CD4-positive, alpha-beta T cell (primary cell): ENCODE results near the gene DMRT2. TPM values are rescaled to one million over a fixed set of nuclear protein-coding genes. Genes with fewer than 3 reads are reported as not detected.

Source experiments
- ATAC-seq: fragments of 200-7000 bp; cut with Tn5 transposase; one replicate; pipeline ENCODE4 v1.10.0; 2022; ENCODE audit warnings: mild to moderate bottlenecking; ENCODE audit not compliant: poor library complexity
- CTCF ChIA-PET: fragments of 350-600 bp; sonication (Branson Sonifier 250); formaldehyde crosslinking; loops from one replicate; lab custom pipeline; 2021; ENCODE audit warnings: antibody characterized with exemption, inconsistent platforms; lab: Charles Lee
- POLR2A ChIA-PET: fragments of 350-600 bp; sonication (Branson Sonifier 250); formaldehyde crosslinking; loops from one replicate; lab custom pipeline; 2021; ENCODE audit warnings: antibody characterized with exemption, inconsistent platforms; lab: Charles Lee
- DNase-seq, 14 experiments: peaks; one replicate each; pipeline ENCODE4 v3.0.0-alpha.2; 2013 to 2020; ENCODE audit warnings: mixed read lengths in 2 of 14
- H3K27ac ChIP-seq, 2 donors: one replicate each; pipeline versions ENCODE4 v1.5.1 to v1.7.0; 2013; ENCODE audit warnings: low read length in 2 of 2, low read depth in 1 of 2, mild to moderate bottlenecking in 1 of 2
- H3K27me3 ChIP-seq, 2 experiments: 1 replicate in 1 of 2; 2 replicates in 1 of 2; pipeline versions ENCODE4 v1.6.1 to v1.7.0; 2013; ENCODE audit warnings: low read length in 2 of 2, control low read depth in 1 of 2, mild to moderate bottlenecking in 1 of 2, moderate library complexity in 1 of 2; ENCODE audit not compliant: insufficient read depth in 2 of 2, control insufficient read depth in 1 of 2
- H3K36me3 ChIP-seq: one replicate; pipeline ENCODE4 v1.6.1; 2013; ENCODE audit warnings: low read length, control low read depth; ENCODE audit not compliant: insufficient read depth
- H3K4me1 ChIP-seq: one replicate; pipeline ENCODE4 v1.6.1; 2013; ENCODE audit warnings: low read length, control low read depth; ENCODE audit not compliant: insufficient read depth
- H3K4me3 ChIP-seq: one replicate; pipeline ENCODE4 v1.5.1; 2013; ENCODE audit warnings: mild to moderate bottlenecking, low read length, moderate library complexity
- H3K9me3 ChIP-seq, 2 experiments: 1 replicate in 1 of 2; 2 replicates in 1 of 2; pipeline versions ENCODE4 v1.6.1 to v1.7.0; 2013; ENCODE audit warnings: low read length in 2 of 2, mild to moderate bottlenecking in 2 of 2, control low read depth in 1 of 2, moderate library complexity in 1 of 2; ENCODE audit not compliant: control insufficient read depth in 1 of 2, insufficient read depth in 1 of 2
- H3K27ac Mint-ChIP-seq: one replicate; pipeline ENCODE4 v1.8.0; 2020; ENCODE audit warnings: mixed read lengths
- H3K27me3 Mint-ChIP-seq: one replicate; pipeline ENCODE4 v1.8.0; 2021; ENCODE audit warnings: mixed read lengths
- H3K36me3 Mint-ChIP-seq: one replicate; pipeline ENCODE4 v1.8.0; 2021; ENCODE audit warnings: low read depth, mixed read lengths
- H3K4me1 Mint-ChIP-seq: one replicate; pipeline ENCODE4 v1.8.0; 2021; ENCODE audit warnings: low read depth, mixed read lengths
- H3K4me3 Mint-ChIP-seq: one replicate; pipeline ENCODE4 v1.8.0; 2020; ENCODE audit warnings: mild to moderate bottlenecking, mixed read lengths
- H3K9me3 Mint-ChIP-seq: one replicate; pipeline ENCODE4 v1.8.0; 2020; ENCODE audit warnings: mixed read lengths
- intact Hi-C, 2 experiments: fragments of 100-400 bp; cut with DNase I in 1 of 2; cut with micrococcal nuclease in 1 of 2; formaldehyde crosslinking; loops; one replicate each; pipeline versions ENCODE4 v1.15.1 to v1.9.0; 2023 to 2025; cut with DNase I, micrococcal nuclease
- total RNA-seq, 174 experiments: library from RNA in 2 of 174; stranded (reverse) in 2 of 174; gene quantifications; one replicate each; pipeline ENCODE4 v1.2.3 and lab custom pipeline; 2021 to 2026
- TF ChIP-seq, protein P1 (sequence below): fragments of 200-600 bp; IDR thresholded peaks from one replicate; pipeline ENCODE4 v1.8.0; 2022; ENCODE audit warnings: antibody characterized with exemption, mild to moderate bottlenecking

The DMRT2 gene
- total RNA-seq, 2 experiments from 2014 or later: not detected

DNA sequence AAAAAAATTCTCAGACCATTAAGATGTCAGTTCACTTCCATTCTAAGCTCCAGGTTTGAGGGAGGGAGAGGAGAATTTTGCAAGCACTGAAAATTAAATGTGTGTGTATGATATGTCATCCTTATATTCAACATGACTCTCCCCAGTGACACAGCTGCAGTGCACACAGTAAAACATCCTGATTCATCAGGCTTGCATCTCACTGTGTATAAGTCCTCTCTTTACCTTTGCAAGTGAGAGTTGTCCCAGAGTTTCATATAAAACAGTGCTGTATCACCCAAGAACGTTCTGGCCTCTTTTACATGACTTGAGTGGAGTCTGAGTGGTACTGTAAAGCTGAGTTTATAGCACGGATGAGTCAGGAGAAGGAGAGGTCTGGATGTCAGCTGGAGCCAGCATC is 50.0 kb downstream of the DMRT2 start:
- H3K27me3 Mint-ChIP-seq: peaks cover 71% of the 10 kb centered on the region
- H3K36me3 ChIP-seq: no peaks in the 10 kb centered on the region
- no peaks in the 10 kb centered on the region for H3K9me3 Mint-ChIP-seq
- peaks cover 0 to 3% of the 10 kb centered on the region in 2 experiments for H3K27me3 ChIP-seq
- no peak overlapping the region for H3K4me3 ChIP-seq
- intact Hi-C loops: no loop called here
- ChIA-PET CTCF (no interaction called here), POLR2A (no interaction called here)
- H3K27ac ChIP-seq: no peak overlapping the region
- ATAC-seq: no peak
- no peaks in the 10 kb centered on the region for H3K4me1 ChIP-seq
- H3K4me1 Mint-ChIP-seq: no peaks in the 10 kb centered on the region
- no peak for DNase-seq
- no peaks in the 10 kb centered on the region for H3K36me3 Mint-ChIP-seq
- peaks cover 0 to 4% of the 10 kb centered on the region in 2 experiments for H3K9me3 ChIP-seq
- no peak overlapping the region for H3K27ac Mint-ChIP-seq
- TF ChIP-seq, protein P1, sequence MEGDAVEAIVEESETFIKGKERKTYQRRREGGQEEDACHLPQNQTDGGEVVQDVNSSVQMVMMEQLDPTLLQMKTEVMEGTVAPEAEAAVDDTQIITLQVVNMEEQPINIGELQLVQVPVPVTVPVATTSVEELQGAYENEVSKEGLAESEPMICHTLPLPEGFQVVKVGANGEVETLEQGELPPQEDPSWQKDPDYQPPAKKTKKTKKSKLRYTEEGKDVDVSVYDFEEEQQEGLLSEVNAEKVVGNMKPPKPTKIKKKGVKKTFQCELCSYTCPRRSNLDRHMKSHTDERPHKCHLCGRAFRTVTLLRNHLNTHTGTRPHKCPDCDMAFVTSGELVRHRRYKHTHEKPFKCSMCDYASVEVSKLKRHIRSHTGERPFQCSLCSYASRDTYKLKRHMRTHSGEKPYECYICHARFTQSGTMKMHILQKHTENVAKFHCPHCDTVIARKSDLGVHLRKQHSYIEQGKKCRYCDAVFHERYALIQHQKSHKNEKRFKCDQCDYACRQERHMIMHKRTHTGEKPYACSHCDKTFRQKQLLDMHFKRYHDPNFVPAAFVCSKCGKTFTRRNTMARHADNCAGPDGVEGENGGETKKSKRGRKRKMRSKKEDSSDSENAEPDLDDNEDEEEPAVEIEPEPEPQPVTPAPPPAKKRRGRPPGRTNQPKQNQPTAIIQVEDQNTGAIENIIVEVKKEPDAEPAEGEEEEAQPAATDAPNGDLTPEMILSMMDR: no peak
- no peak overlapping the region for H3K4me3 Mint-ChIP-seq

DNA sequence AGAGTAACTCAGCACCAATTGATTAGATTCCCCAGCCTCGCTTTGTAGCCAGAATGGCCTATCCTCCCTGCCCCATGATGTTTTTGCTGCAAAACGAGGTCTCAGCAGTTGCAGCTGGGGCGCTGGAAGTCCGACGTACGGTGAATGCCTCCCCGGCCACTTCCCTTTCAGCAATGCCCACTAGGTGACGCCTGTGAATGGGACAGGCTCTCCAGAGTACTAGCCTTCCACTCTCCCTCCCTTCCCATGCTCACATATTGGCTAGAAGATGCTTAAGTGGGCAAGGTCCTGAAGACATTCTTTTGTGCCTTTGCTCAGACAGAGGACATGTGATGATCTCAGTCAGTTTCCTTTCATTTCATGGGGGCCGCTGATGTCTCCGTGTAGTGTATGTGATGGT is 50.8 kb downstream of the DMRT2 start:
- no peak overlapping the region for H3K27ac Mint-ChIP-seq
- Histone ChIP-seq H3K4me1 (no peaks in the 10 kb centered on the region), H3K9me3 (peaks cover 0 to 4% of the 10 kb centered on the region in 2 experiments), H3K4me3 (no peak overlapping the region), H3K27ac (no peak overlapping the region), H3K27me3 (peaks cover 0 to 3% of the 10 kb centered on the region in 2 experiments), H3K36me3 (no peaks in the 10 kb centered on the region)
- H3K27me3 Mint-ChIP-seq: peaks cover 66% of the 10 kb centered on the region
- H3K4me3 Mint-ChIP-seq: no peak overlapping the region
- TF ChIP-seq, protein P1: no peak
- no peaks in the 10 kb centered on the region for H3K4me1 Mint-ChIP-seq
- ATAC-seq (no peak), DNase-seq (no peak)
- peaks cover 5% of the 10 kb centered on the region for H3K9me3 Mint-ChIP-seq
- intact Hi-C loops: no loop called here
- CTCF ChIA-PET: no interaction called here
- POLR2A ChIA-PET: no interaction called here
- H3K36me3 Mint-ChIP-seq: no peaks in the 10 kb centered on the region

DNA sequence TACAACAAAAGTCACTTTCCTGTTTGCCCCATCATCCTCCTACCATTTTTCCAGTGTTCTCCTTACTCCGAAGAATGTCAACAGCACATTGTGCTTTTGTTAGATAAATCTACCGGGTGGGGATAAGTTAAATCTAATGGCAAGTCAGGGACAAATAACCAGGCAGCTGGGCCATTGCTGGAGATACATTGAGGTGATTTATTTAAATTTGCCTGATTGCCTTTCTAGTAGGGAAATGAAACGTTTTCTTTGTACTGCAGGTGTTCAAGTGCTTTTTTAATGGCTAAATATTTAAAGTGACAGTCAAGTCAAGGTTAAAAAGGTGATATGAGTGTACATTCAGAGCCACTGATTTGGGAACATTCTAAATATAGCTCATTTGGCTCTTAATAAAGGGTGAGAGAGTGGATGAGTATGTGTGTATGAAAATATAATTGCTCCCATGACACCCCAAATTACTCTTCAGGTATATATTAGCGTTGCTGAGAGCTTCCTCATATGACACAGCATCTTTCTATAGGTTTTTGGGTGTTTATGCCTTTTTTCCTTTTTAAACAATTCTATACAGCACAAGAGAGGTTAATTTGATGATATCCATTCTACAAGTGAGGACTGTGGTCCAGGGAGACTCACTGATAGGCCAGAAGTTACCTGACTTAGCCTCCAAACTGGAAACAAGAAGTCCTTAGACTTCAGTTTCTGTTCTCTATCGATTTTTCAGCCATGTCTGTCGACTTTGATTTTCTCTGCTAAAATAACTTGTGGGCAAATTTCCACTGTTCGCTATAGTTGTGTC is 51.9 kb downstream of the DMRT2 start:
- H3K36me3 ChIP-seq: no peaks in the 10 kb centered on the region
- DNase-seq (no peak), ATAC-seq (no peak)
- CTCF ChIA-PET: no interaction called here
- no peaks in the 10 kb centered on the region for H3K4me1 ChIP-seq
- no peak overlapping the region for H3K27ac ChIP-seq
- TF ChIP-seq, protein P1: no peak
- intact Hi-C loops: no loop called here
- H3K4me3 Mint-ChIP-seq: no peak overlapping the region
- no peak overlapping the region for H3K4me3 ChIP-seq
- H3K36me3 Mint-ChIP-seq: no peaks in the 10 kb centered on the region
- no peak overlapping the region for H3K27ac Mint-ChIP-seq
- no peaks in the 10 kb centered on the region for H3K9me3 ChIP-seq
- peaks cover 57% of the 10 kb centered on the region for H3K27me3 Mint-ChIP-seq
- peaks cover 0 to 3% of the 10 kb centered on the region in 2 experiments for H3K27me3 ChIP-seq
- POLR2A ChIA-PET: no interaction called here
- peaks cover 9% of the 10 kb centered on the region for H3K9me3 Mint-ChIP-seq
- no peaks in the 10 kb centered on the region for H3K4me1 Mint-ChIP-seq
